ENCODE results near the gene TLK1.

DNA sequence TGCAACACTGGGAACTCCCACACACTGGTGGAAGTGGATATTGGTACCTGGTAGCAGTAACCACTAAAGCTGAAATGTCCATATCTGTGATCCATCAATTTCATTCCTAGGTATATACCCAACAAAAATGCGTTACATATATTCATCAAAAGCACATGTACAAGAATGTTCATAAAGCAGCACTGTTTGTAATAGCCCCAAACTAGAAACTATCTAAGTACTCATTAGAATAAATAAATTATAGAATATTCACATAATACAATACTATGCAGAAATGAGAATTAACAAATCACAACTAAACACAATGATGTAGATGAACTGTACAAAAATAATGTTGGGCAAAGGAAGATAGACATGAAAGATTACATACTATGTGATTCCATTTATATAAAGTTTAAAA, 11.1 kb upstream of the TLK1 start:
- TF ChIP-seq, protein P1, sequence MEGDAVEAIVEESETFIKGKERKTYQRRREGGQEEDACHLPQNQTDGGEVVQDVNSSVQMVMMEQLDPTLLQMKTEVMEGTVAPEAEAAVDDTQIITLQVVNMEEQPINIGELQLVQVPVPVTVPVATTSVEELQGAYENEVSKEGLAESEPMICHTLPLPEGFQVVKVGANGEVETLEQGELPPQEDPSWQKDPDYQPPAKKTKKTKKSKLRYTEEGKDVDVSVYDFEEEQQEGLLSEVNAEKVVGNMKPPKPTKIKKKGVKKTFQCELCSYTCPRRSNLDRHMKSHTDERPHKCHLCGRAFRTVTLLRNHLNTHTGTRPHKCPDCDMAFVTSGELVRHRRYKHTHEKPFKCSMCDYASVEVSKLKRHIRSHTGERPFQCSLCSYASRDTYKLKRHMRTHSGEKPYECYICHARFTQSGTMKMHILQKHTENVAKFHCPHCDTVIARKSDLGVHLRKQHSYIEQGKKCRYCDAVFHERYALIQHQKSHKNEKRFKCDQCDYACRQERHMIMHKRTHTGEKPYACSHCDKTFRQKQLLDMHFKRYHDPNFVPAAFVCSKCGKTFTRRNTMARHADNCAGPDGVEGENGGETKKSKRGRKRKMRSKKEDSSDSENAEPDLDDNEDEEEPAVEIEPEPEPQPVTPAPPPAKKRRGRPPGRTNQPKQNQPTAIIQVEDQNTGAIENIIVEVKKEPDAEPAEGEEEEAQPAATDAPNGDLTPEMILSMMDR (IDR thresholded peaks at IDR 0.05): no peak
- TF ChIP-seq POLR2A (IDR thresholded peaks at IDR 0.05): no peak
